ENCODE data around the gene ECE2.

Gene ECE2

GRCh38 chr3:184315871-184316661, 40.2 kb downstream of the ECE2 start:
- no peak for DNase-seq

GRCh38 chr3:184316792-184317191, 41.0 kb downstream of the ECE2 start:
- no peak for DNase-seq

DNA sequence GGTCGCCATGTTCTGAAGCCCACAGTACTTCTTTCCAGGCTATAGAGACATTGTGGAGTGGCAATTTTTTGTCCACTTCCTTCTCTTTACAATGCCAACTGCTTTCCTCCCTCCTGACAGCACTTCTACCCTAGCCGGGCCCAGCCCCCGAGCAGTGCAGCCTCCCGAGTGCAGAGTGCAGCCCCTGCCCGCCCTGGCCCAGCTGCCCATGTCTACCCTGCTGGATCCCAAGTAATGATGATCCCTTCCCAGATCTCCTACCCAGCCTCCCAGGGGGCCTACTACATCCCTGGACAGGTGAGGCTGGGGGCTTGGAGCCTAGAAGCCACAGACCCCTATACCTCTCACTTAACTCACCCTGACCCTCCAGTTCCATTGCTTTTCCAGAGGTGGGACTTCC, 41.4 kb downstream of the ECE2 start:
- DNase-seq = no peak

DNA sequence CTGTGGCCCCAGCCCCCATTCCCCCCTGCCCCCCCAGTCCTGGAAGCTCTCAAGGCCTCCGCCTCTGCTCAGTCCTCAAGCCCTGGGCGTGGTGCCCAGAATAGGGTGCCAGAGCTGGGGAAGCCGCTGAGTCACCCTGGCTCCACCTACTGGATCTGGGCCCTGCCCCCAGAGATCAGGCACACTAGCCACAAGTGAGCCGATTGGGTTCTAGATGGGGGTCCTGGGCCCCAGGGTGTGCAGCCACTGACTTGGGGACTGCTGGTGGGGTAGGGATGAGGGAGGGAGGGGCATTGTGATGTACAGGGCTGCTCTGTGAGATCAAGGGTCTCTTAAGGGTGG, 44.3 kb downstream of the ECE2 start:
- DNase-seq = peak; percentile 53

DNA sequence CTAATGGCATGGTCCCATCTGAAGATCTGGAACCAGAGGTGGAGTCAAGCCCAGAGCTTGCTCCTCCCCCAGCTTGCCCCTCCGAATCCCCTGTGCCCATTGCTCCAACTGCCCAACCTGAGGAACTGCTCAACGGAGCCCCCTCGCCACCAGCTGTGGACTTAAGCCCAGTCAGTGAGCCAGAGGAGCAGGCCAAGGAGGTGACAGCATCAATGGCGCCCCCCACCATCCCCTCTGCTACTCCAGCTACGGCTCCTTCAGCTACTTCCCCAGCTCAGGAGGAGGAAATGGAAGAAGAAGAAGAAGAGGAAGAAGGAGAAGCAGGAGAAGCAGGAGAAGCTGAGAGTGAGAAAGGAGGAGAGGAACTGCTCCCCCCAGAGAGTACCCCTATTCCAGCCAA, 45.8 kb downstream of the ECE2 start:
- no peak for DNase-seq

- no peak for DNase-seq
Measured at GRCh38 chr3:184322731-184323487, 47.1 kb downstream of the ECE2 start.

- DNase-seq = no peak
Measured at GRCh38 chr3:184323696-184324095, 47.9 kb downstream of the ECE2 start.

DNA sequence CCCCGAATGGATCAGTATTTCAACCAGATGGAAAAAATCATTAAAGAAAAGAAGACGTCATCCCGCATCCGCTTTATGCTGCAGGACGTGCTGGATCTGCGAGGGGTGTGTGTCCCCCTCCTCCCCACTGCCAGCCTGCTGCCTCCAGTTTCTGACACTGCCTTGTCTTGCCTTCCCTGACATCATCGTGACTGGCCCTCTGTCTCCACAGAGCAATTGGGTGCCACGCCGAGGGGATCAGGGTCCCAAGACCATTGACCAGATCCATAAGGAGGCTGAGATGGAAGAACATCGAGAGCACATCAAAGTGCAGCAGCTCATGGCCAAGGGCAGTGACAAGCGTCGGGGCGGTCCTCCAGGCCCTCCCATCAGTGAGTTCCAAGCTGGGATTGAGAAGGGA, 49.4 kb downstream of the ECE2 start:
- no peak for DNase-seq

DNA sequence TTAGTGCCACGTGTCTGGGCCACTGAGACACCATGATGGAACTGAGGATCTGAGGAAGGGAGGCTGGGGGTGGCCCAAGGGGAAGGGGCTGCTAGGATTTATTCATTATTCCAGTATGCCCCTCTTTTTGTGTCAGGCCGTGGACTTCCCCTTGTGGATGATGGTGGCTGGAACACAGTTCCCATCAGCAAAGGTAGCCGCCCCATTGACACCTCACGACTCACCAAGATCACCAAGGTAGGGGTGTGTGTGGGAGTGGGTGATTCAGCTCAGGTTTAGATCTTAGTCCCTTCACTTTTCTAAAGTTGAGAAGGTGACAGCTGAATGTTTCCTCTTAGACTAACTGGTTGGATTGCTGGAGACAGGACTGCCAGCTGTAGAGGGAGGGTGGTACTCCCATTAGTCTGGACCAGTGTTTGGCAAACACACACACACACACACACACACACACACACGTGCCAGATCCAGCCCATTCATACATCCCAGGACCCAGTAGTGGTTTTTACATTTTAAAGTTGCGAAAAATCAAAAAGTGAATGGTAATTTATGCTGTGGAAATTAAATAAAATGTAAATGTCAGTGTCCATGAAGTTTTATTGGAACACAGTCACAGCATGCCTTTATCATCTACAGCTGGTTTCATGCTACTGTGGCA, 50.0 kb downstream of the ECE2 start:
- no peak for DNase-seq

- DNase-seq = no peak
Measured at GRCh38 chr3:184327171-184327570, 51.3 kb downstream of the ECE2 start.

DNA sequence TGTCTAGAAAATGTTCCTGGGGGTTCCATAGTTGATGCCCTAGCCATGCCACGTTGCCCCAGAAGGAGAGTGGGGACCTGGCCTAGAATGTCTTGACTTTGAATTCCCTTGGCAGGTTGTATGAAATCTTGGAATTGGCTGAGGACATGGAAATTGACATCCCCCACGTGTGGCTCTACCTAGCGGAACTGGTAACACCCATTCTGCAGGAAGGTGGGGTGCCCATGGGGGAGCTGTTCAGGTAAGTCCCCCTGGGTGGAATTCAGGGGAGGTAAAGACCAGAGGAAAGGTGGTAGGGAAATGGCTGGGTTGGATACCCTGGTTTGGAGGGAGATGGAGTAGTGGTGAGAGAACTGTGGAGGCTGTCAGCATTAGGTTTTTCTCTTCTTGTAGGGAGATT, 52.7 kb downstream of the ECE2 start:
- no peak for DNase-seq

DNA sequence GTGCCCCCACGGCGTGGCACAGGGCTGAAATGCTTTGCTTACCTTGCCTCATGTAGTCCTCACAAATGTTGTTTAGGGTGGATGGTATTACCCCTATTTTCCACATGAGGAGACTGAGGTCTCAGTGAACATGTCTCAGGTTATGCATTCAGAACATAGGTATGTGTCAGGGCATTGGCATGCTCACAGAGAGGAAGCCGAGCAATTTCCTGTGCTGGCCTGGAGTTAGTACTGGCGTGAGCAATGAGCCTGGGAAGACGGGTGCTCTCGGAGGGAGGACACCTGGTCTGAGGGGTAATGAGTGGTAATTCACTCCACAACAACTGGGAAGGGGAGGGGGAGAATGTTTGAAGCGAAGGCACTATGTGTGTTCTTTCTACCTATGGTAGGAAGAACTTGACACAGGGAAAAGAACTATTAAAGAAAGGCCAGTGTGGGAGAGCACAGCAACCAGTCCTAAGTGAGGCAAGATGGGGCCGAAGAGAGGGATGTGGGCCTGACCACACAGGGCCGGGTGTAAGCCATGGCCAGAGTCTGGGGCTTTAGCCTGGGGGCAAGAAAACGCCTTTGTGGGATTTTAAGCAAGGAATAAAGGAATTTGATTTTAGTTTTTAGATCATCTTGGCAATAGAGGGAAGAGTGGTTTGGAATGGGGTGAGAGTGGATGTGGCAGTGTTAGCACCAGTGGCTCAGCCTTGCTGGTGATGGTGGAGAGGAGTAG, 56.7 kb downstream of the ECE2 start:
- no peak for DNase-seq

DNA sequence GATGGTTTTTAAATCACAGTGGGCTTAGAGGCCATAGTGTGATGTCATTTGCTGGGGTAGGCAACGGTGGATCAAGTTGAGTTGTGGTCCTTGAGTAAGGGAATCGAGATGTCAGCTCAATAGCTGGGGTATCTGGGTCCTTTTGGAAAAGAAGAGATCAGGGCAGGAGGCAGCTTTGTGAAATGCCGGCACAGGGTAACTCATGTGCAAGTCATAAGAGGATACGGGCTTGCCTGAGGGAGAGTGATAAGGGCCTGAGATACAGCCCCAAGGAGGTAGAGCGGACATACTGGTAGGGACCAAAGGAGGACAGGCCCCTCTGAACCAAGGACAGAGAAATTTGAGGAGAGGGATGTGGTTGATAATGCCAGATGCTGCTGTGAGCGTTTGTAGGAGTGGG, 57.4 kb downstream of the ECE2 start:
- DNase-seq = no peak

DNA sequence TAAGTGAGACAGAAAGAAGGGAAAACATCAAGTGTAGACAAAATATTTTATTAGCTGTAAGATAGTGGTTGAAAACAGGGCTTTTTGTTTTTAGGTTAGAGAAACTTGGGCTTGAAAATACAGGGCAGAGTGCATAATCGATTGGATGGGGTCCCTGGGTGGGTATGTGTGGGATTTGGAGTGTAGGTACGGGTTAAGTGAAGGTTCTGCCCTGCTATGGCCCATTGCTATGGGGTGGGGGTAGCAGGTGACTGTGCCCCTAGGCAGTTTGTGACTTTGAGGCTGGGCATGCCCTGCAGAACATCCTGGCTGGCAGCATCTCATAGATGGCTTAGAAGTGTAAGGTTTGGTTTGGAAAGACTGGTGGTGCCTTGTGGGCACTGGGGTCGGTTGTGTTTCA, 57.9 kb downstream of the ECE2 start:
- DNase-seq = no peak

GRCh38 chr3:184334470-184335158, 58.8 kb downstream of the ECE2 start:
- no peak for DNase-seq

DNA sequence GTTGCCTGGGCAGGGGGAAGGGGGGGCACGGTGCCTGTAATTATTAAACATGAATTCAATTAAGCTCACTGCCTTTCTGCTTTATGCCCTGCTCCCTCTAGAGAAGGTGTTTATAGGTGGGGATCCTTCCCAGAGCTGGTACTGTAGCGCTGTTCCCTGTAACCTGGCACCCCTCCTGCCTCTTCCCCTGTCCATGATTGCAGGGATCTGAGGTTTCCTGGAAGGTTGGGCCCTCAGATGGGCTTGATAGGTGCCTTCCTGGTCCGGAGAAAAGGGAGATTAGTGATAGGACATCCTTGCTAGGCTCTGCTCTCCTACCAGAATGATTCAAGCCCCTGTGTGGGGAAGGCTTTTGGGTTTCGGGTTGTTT, 59.5 kb downstream of the ECE2 start:
- no peak for DNase-seq

DNA sequence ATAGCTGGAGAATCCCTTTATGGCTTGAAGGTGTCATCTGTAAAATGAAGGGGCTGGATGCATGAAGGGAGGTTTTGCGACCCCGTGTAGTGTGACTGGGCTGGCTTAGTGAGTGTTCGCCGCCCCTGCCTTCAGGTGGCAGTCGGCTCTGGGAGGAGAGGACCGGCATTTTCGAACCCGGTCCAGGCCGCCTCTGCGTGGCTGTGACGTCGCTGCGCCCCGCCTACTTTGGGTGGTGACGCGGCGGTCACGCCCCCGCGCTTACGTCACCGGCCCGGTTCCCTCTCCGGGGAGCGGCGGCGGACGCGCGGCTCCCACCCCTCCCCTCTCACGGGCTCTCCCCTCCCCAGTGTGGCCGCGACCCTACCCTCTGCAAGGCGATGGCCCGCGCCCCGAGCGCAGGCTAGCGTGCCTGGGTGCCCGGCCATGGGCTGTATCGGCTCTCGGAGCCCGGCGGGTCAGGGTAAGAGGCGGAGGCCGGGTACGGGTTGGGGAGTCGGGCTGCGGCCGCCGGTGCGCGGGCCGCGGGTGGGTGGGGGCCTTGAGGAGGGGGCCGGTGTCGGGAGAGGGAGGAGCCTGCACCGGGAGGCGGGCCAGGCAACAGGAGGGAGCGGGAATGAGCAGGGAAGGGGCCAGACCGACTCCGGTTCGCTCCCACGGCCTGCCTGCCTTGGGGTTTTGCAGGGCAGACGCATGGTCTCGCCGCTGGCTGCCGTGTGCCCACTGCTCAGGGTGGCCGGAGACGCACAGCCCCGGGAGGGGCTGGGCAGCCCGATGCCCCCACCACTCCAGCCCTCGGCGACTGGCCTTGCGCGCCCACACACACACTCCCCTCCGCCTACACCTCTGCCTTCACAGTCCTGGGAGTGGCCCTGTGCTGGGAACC, 60.1 kb downstream of the ECE2 start:
- DNase-seq = peak; percentile 91

GRCh38 chr3:184336547-184337398, 61.0 kb downstream of the ECE2 start:
- DNase-seq = peak; percentile 30

- DNase-seq = no peak
Measured at GRCh38 chr3:184337399-184337714, 61.5 kb downstream of the ECE2 start, which contains the start of gene FAM131A. TSS of gene FAM131A (plus strand) at chr3:184337600. CDS start at chr3:184337631, 31 bp downstream.

DNA sequence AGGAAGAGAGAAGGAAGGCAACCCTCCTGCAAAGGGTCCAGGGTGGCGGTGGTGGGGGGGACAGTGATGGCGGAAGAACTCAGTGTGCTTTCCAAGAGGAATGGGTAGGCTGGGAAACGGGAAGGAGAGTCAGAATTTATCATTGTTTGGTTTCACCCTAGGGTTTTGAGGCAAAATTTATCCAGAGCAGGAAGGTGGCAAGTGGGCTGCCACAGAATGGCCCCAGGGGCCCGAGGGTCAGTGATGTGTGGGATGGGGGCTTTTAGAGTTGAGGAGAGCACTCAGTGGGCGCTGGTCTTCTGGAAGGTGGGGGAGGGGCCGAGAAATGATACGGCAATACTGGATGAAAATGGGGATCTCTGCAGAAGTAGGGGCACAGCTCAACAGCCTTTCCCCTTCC, 62.2 kb downstream of the ECE2 start:
- DNase-seq = no peak

DNA sequence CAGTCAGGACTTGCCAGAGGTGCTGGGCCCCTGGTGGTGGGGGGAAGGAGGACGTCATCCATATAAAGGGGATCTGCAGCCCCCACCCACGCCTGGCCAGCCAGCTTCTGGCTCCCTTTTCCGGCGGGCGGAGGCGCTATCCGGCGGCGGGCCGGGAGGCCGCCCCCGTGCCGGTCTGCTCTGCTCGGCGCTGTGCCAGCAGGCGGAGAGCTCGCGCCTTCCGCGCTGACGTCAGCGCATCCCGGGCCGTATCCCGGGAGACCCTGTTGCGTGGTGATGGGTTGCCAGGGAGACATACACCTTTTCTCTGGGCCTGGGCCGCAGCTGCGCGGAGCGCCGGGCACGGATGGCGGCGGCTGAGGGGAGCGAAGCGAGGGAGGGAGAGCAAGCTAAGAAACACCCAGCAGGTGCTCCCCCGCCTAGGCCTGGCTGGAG, 62.7 kb downstream of the ECE2 start:
- peak; percentile 88 for DNase-seq
